Stimulated activated memory B cell treated with anti-CD40 and anti-IgM and Interleukin-4, amounts not matched to agents 10 μg/mL and 1 μg/mL and 100 μg/mL, for 72 hours (primary cell): ENCODE data around the gene OR10H4.
"Not testable (repeated sequence)": the region's sequence is repeated elsewhere in the genome, so short reads cannot be mapped to it uniquely, and the experiment has no call there.

ENCODE experiments used
- ATAC-seq: fragments of 150-1000 bp; cut with Tn5 transposase; 2 replicates; pipeline ENCODE4 v1.10.0; 2021
- H3K27ac Mint-ChIP-seq: one replicate; pipeline ENCODE4 v1.8.0; 2022; ENCODE audit warnings: mild to moderate bottlenecking, mixed read lengths
- H3K27me3 Mint-ChIP-seq: one replicate; pipeline ENCODE4 v1.8.0; 2022; ENCODE audit warnings: mixed read lengths
- H3K36me3 Mint-ChIP-seq: one replicate; pipeline ENCODE4 v1.8.0; 2022; ENCODE audit warnings: mixed read lengths
- H3K4me1 Mint-ChIP-seq: one replicate; pipeline ENCODE4 v1.8.0; 2022; ENCODE audit warnings: mixed read lengths
- H3K4me3 Mint-ChIP-seq: one replicate; pipeline ENCODE4 v1.8.0; 2022; ENCODE audit warnings: mild to moderate bottlenecking, moderate library complexity, mixed read lengths
- H3K9me3 Mint-ChIP-seq: one replicate; pipeline ENCODE4 v1.8.0; 2022; ENCODE audit warnings: mixed read lengths

OR10H4 gene

DNA sequence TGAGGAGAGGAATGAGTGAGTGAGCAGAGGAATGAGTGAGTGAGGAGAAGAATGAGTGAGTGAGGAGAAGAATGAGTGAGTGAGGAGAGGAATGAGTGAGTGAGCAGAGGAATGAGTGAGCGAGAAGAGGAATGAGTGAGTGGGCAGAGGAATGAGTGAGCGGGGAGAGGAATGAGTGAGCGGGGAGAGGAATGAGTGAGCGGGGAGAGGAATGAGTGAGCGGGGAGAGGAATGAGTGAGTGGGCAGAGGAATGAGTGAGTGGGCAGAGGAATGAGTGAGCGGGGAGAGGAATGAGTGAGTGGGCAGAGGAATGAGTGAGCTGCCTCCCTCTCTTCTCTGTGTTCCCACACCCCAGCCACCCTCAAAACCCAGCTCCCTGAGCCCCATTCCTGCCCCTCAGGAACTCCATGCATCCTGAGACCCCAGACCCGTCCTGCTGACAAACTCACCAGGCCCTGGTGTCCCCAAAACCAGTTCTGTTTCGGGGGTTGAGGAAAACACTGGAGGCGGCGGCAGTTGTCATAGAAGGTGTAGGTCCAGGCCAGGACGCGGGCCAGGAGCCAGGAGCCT, 15.0 kb upstream of the OR10H4 start:
- not testable (repeated sequence) for H3K4me1 Mint-ChIP-seq, H3K27ac Mint-ChIP-seq, ATAC-seq, H3K4me3 Mint-ChIP-seq, H3K36me3 Mint-ChIP-seq, H3K9me3 Mint-ChIP-seq
- H3K27me3 Mint-ChIP-seq, result peaks cover 62% of the 10 kb centered on the region

DNA sequence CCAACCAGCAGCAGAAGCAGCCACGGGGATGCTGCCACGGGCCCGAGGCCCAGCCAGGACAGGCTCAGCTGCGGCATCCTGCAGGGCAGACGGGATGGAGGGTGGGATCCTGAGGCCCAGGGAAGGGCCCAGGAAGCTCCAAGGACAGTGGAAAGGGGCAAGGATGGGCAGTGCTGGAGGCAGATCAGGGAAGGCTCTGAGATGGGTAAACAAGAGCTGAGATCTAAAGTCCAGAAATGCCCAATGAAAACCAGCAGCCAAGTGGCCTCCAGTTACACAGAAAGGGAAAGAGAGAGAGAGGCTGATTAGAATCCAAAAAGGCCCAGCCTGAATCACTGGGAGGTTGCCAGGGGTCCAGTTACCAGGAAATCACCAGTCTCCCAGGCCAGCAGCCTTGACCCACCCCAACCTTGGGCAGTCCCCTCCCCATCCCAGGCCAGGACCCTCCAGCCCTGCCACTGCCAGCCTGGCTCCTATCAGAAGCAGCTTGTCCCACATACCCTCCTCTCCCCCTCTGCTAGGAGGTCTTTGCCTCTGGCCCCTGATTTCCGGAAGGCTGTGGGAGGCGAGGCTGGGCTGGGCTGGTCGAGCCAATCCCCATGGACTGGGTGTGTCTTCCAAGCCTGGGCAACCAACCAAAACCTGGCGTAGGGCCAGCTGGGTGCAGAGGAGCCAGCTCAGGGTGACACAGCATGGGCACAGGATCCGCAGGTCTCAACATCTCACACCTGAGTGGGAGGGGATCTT, 14.3 kb upstream of the OR10H4 start, which contains the start of gene CYP4F11:
CYP4F11 (minus strand) TSS at position 198 of the 747 bp plus-strand sequence; CDS start at position 77, 121 bp downstream.
- Mint-ChIP-seq H3K4me1 (no peaks in the 10 kb centered on the region), H3K27me3 (peaks cover 55% of the 10 kb centered on the region), H3K4me3 (no peak within 1 kb of the TSS), H3K9me3 (peaks cover 7% of the 10 kb centered on the region), H3K36me3 (peaks cover 7% of the 10 kb centered on the region), H3K27ac (no peak within 1 kb of the TSS)
- ATAC-seq, result peak; percentile 43

DNA sequence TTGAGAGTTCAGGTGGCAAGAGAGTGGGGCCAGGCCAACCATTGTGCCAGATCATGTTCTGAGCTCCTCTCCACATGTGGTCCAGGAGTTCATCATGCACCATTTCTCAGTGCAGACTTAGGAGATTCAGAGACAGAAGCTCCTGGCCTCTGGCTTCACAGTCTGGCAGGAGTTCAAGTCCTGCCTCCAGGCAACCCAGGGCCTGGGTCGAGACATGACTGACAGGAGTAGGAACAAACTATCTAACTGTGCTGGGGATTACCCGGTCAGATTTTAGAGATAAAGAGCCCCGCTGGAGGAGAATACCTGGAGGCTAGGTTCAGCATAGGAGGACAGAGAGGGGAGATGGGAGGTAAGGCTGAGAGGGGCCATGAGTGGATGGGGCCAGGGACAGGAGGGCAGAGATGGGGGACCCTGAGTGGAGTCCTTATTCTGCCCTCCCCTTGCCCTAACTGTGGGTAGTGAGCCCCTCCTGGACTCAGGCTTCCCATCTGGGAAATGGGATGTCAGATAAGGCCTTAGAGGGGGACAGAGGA, 13.6 kb upstream of the OR10H4 start:
- Mint-ChIP-seq H3K36me3 (peaks cover 7% of the 10 kb centered on the region), H3K4me1 (no peaks in the 10 kb centered on the region), H3K27ac (no peak overlapping the region), H3K27me3 (peaks cover 52% of the 10 kb centered on the region), H3K4me3 (no peak overlapping the region), H3K9me3 (peaks cover 7% of the 10 kb centered on the region)
- ATAC-seq, result peak; percentile 53

GRCh38 chr19:15936173-15936572, 12.6 kb upstream of the OR10H4 start:
- Mint-ChIP-seq H3K27me3 (peaks cover 48% of the 10 kb centered on the region), H3K9me3 (peaks cover 3% of the 10 kb centered on the region), H3K4me1 (no peaks in the 10 kb centered on the region), H3K36me3 (peaks cover 3% of the 10 kb centered on the region), H3K4me3 (no peak overlapping the region), H3K27ac (no peak overlapping the region)
- ATAC-seq, result no peak

- Mint-ChIP-seq H3K36me3 (no peaks in the 10 kb centered on the region), H3K4me3 (no peak overlapping the region), H3K27me3 (peaks cover 42% of the 10 kb centered on the region), H3K4me1 (no peaks in the 10 kb centered on the region), H3K27ac (no peak overlapping the region), H3K9me3 (no peaks in the 10 kb centered on the region)
- ATAC-seq, result no peak
Measured at GRCh38 chr19:15936950-15937349, 11.9 kb upstream of the OR10H4 start.

GRCh38 chr19:15937771-15938170, 11.0 kb upstream of the OR10H4 start:
- Mint-ChIP-seq H3K27me3 (peaks cover 48% of the 10 kb centered on the region), H3K9me3 (no peaks in the 10 kb centered on the region), H3K4me1 (no peaks in the 10 kb centered on the region)

GRCh38 chr19:15944401-15944800, 4.4 kb upstream of the OR10H4 start:
- no peak for ATAC-seq
- Mint-ChIP-seq H3K9me3 (peaks cover 10% of the 10 kb centered on the region), H3K27me3 (peaks cover 61% of the 10 kb centered on the region), H3K4me3 (no peak overlapping the region), H3K27ac (no peak overlapping the region), H3K36me3 (peaks cover 6% of the 10 kb centered on the region), H3K4me1 (no peaks in the 10 kb centered on the region)

More at GRCh38 chr19:15937771-15938170, 11.0 kb upstream of the OR10H4 start:
- ATAC-seq, result no peak
- Mint-ChIP-seq H3K27ac (no peak overlapping the region), H3K4me3 (no peak overlapping the region), H3K36me3 (no peaks in the 10 kb centered on the region)

DNA sequence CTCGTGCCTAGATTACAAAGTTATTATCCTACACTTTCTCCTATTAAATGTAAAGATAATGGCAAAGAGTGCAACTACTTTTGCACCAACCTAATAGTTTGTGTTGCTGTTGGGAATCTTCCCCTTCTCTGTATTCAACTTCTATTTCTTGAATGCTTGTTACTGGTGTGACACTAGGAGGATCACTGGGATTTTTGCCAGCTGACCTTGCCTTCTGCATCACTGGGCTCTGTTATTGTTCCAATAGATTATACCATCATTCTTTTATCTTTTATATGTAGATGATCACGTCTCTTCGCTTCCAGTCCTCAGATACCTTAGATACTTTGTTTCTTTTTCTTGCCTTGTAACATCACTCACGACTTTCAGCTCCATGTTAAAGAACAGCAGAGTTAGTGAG, 3.5 kb upstream of the OR10H4 start:
- Mint-ChIP-seq H3K9me3 (peaks cover 16% of the 10 kb centered on the region), H3K4me3 (no peak overlapping the region), H3K4me1 (no peaks in the 10 kb centered on the region), H3K36me3 (peaks cover 7% of the 10 kb centered on the region), H3K27ac (no peak overlapping the region), H3K27me3 (peaks cover 58% of the 10 kb centered on the region)
- ATAC-seq, result no peak

- Mint-ChIP-seq H3K9me3 (peaks cover 2% of the 10 kb centered on the region), H3K27me3 (peaks cover 74% of the 10 kb centered on the region), H3K4me3 (no peak overlapping the region), H3K27ac (no peak overlapping the region), H3K4me1 (no peaks in the 10 kb centered on the region), H3K36me3 (no peaks in the 10 kb centered on the region)
- no peak for ATAC-seq
Measured at GRCh38 chr19:15954820-15955219, 6.0 kb downstream of the OR10H4 start.

GRCh38 chr19:15962319-15962718, 13.5 kb downstream of the OR10H4 start:
- ATAC-seq, result no peak
- Mint-ChIP-seq H3K4me1 (no peaks in the 10 kb centered on the region), H3K4me3 (no peak overlapping the region), H3K27ac (no peak overlapping the region), H3K9me3 (no peaks in the 10 kb centered on the region), H3K27me3 (peaks cover 65% of the 10 kb centered on the region), H3K36me3 (no peaks in the 10 kb centered on the region)

DNA sequence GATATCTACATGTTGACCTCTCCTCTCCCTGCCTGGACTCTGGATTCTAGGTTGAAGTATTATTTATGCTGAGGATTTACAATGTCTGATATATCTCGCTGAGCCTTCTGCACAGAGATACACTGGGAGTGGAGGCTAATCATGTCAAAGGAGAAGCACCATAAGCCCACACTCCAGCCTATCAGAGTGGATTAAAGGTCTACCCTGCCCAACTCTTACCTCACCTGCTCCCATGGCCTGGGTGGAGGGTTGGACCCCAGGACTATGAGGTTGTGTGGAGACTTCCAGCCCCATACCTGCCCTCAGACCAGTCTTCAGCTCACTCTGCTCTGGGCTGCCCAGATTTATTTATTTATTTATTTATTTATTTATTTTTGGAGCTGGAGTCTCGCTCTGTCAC, 15.4 kb downstream of the OR10H4 start:
- Mint-ChIP-seq H3K27me3 (peaks cover 64% of the 10 kb centered on the region), H3K4me3 (no peak overlapping the region), H3K9me3 (no peaks in the 10 kb centered on the region), H3K27ac (no peak overlapping the region), H3K4me1 (no peaks in the 10 kb centered on the region), H3K36me3 (no peaks in the 10 kb centered on the region)
- no peak for ATAC-seq

GRCh38 chr19:15971224-15971780, 22.5 kb downstream of the OR10H4 start:
- no peak for ATAC-seq
- H3K36me3 Mint-ChIP-seq, result no peaks in the 10 kb centered on the region
- H3K4me3 Mint-ChIP-seq, result no peak overlapping the region
- no peak overlapping the region for H3K27ac Mint-ChIP-seq
- peaks cover 47% of the 10 kb centered on the region for H3K27me3 Mint-ChIP-seq
- no peaks in the 10 kb centered on the region for H3K4me1 Mint-ChIP-seq
- no peaks in the 10 kb centered on the region for H3K9me3 Mint-ChIP-seq

DNA sequence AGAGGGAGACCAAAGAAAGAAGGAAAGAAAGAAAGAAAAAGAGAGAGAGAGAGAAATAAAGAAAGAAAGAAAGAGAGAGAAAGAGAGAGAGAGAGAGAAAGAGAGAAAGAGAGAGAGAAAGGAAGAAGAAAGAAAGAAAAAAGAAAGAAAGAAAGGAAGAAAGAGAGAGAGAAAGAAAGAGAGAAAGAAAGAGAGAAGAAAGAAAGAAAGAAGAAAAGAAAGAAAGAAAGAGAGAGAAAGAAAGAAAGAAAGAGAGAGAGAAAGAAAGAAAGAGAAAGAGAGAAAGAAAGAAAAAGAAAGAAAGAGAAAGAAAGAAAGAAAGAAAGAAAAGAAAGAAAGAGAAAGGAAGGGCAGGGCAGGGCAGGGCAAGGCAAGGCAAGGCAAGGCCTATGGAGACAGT, 23.2 kb downstream of the OR10H4 start:
- not testable (repeated sequence) for H3K36me3 Mint-ChIP-seq, H3K9me3 Mint-ChIP-seq, H3K27ac Mint-ChIP-seq, ATAC-seq, H3K4me1 Mint-ChIP-seq, H3K4me3 Mint-ChIP-seq
- peaks cover 42% of the 10 kb centered on the region for H3K27me3 Mint-ChIP-seq

DNA sequence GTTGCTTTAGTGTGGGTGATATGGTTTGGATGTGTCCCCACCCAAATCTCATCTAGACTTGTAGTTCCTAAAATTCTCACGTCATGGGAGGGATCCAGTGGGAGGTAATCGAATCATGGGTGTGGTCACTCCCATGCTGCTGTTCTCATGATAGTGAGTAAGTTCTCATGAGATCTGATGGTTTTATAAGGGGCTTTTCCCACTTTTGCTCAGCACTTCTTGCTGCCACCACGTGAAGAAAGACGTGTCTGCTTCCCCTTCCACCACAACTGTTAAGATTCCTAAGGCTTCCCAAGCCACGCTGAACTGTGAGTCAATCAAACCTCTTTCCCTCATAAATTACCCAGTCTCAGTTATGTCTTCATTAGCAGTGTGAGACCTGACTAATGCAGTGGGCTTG, 26.0 kb downstream of the OR10H4 start:
- Mint-ChIP-seq H3K4me1 (no peaks in the 10 kb centered on the region), H3K27me3 (peaks cover 50% of the 10 kb centered on the region), H3K4me3 (no peak overlapping the region), H3K36me3 (no peaks in the 10 kb centered on the region), H3K9me3 (no peaks in the 10 kb centered on the region), H3K27ac (no peak overlapping the region)
- no peak for ATAC-seq

DNA sequence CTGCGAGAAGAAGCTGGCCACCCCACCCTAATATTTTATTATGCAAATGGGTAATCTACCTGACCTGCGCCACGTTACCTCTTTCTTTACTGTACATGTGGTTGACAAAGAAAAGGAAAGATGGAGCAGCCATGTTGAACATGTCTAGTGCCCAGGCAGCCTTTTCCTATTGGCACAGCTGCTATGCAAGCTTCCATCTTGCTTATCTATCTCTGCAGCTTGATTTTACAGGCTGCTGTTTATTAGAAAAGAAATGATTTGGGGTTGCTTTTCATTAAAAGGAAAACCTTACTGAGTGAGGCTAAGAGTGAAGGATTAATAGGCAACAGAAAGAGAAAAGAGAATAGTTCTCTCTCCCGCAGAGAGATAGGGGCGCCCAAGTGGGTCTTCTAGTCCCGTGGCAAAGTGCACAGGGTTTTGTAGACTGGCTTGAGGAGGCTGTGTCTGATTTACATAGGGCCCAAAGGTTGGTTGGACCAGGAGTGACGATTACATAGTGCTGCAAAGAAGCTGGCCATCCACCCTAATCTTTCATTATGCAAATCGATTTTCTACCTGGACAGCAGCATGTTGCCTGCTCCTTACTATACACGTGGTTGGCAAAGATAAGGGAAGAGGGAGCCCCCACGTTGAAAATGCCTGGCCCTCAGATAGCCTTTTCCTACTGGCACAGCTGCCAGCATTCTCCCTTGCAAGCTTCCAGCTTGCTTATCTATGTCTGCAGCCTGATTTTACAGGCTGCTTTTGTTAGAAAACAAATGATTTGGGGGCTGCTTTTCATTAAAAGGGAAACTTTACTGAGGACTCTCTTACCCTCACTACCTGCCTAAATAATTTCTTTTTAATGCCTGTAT, 28.3 kb downstream of the OR10H4 start:
- Mint-ChIP-seq H3K27ac (no peak overlapping the region), H3K9me3 (peaks cover 3% of the 10 kb centered on the region), H3K36me3 (no peaks in the 10 kb centered on the region), H3K4me1 (no peaks in the 10 kb centered on the region), H3K4me3 (no peak overlapping the region), H3K27me3 (peaks cover 58% of the 10 kb centered on the region)
- no peak for ATAC-seq
